ENCODE measurements around the gene AFMID. TPM values are rescaled to one million over a fixed set of nuclear protein-coding genes. Genes with fewer than 3 reads are reported as not detected.

The AFMID gene
- total RNA-seq, 1 experiment from 2014 or later: 65.8 TPM

DNA sequence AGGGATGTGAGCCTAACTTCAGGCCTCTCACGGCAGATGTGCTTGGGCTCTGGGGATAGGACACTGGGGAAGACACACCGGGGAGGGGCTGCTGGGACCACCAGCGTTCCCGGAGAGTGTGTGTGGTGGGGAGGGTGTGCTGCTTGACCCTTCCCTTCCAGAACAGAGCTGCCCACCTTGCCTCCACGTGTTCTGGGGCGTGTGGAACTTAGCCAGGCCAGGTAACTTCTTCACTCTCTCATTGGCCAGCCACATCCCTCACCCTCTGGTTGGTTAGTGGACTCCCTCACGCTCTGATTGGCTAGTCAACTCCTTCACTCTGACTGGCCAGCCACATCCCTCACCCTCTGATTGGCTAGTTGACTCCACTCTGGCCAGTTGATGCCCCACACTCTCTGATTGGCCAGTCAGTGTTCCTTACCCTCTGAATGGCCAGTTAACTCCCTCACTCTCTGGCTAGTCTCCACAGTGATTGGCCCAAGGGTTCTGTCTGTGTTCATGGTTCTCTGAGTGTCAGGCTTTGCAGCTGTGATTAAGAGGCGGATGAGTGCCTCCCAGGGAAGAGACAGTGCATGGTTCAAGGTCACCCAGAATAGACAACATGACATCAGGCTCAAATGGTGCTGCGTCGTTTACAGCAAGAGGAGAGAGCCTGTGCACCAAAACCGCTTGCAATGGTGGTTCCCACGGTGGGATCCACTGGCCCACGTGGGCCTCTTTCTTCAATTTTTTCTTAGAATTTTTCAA lies 54.3 kb downstream of the AFMID start:
- H3K4me3 ChIP-seq (replicated peaks in 1 of 2; ENCODE audit: low read depth in 1 of 2, low read length in 2 of 2): no peak overlapping the region
- peaks cover 0 to 9% of the 10 kb centered on the region in 2 experiments; a peak in 1 of 4 replicates for H3K4me1 ChIP-seq (ENCODE audit: control insufficient read depth in 1 of 2, insufficient read depth in 2 of 2, low read length in 2 of 2)
- no peak overlapping the region for H3K27ac ChIP-seq (ENCODE audit: low read depth, low read length)
- no peak overlapping the region for H3K4me2 ChIP-seq (ENCODE audit: low read length)
- no peak overlapping the region for H3K9ac ChIP-seq (ENCODE audit: low read length)
- ChIA-PET RAD21 (ENCODE audit: low non-redundant PET in 1 of 2, low total read pairs in 2 of 2, uncharacterized antibody in 2 of 2, unreplicated experiment in 2 of 2) (no interaction called here), CTCF (no interaction called here), POLR2A (interaction anchor here (0.6 kb wide), 1 partner anchor 102 kb away, joined by 4 read pairs; no protein-coding TSS in a partner anchor)
- H3K27me3 ChIP-seq (ENCODE audit: insufficient read depth, low read length): no peaks in the 10 kb centered on the region
- no peaks in the 10 kb centered on the region for H3K9me2 ChIP-seq (ENCODE audit: insufficient read depth)
- intact Hi-C loops (cut with micrococcal nuclease): no loop called here
- no peak for TF ChIP-seq CEBPB (IDR thresholded peaks at IDR 0.05; ENCODE audit: low read depth)
- no peak for TF ChIP-seq ZFX (IDR thresholded peaks at IDR 0.05)
- TF ChIP-seq RAD21 (IDR thresholded peaks at IDR 0.05; ENCODE audit: low read depth): no peak
- BruUV-seq (replicated peaks): no TSS peak
- H4K20me1 ChIP-seq (ENCODE audit: insufficient read depth): no peaks in the 10 kb centered on the region
- no peaks in the 10 kb centered on the region for H3K79me2 ChIP-seq (ENCODE audit: insufficient read depth, low read length)
- H3K36me3 ChIP-seq (ENCODE audit: control insufficient read depth in 1 of 2, insufficient read depth in 2 of 2, low read length in 2 of 2): no peaks in the 10 kb centered on the region
- H2AFZ ChIP-seq (ENCODE audit: low read depth, low read length, poor library complexity, severe bottlenecking): no peak overlapping the region
- DNase-seq (ENCODE audit: low read depth, low spot score) (peak; percentile 90), ATAC-seq (peak; percentile 94)
- H3K9me3 ChIP-seq (ENCODE audit: control insufficient read depth in 1 of 2, insufficient read depth in 1 of 2, low read depth in 1 of 2, low read length in 2 of 2): no peaks in the 10 kb centered on the region

- ChIA-PET RAD21 (ENCODE audit: low non-redundant PET in 1 of 2, low total read pairs in 2 of 2, uncharacterized antibody in 2 of 2, unreplicated experiment in 2 of 2) (no interaction called here), POLR2A (no interaction called here), CTCF (no interaction called here)
- Histone ChIP-seq H4K20me1 (ENCODE audit: insufficient read depth) (no peaks in the 10 kb centered on the region), H3K9me2 (ENCODE audit: insufficient read depth) (no peaks in the 10 kb centered on the region), H3K27me3 (ENCODE audit: insufficient read depth, low read length) (no peaks in the 10 kb centered on the region), H3K4me3 (replicated peaks in 1 of 2; ENCODE audit: low read depth in 1 of 2, low read length in 2 of 2) (no peak overlapping the region), H3K27ac (ENCODE audit: low read depth, low read length) (no peak overlapping the region; the same call in 1 of the 2 replicates), H2AFZ (ENCODE audit: low read depth, low read length, poor library complexity, severe bottlenecking) (no peak overlapping the region), H3K9ac (ENCODE audit: low read length) (no peak overlapping the region), H3K36me3 (ENCODE audit: control insufficient read depth in 1 of 2, insufficient read depth in 2 of 2, low read length in 2 of 2) (no peaks in the 10 kb centered on the region), H3K4me2 (ENCODE audit: low read length) (no peak overlapping the region), H3K9me3 (ENCODE audit: control insufficient read depth in 1 of 2, insufficient read depth in 1 of 2, low read depth in 1 of 2, low read length in 2 of 2) (no peaks in the 10 kb centered on the region), H3K79me2 (ENCODE audit: insufficient read depth, low read length) (no peaks in the 10 kb centered on the region), H3K4me1 (ENCODE audit: control insufficient read depth in 1 of 2, insufficient read depth in 2 of 2, low read length in 2 of 2) (peaks cover 0 to 9% of the 10 kb centered on the region in 2 experiments; a peak in 1 of 4 replicates)
- intact Hi-C loops (cut with micrococcal nuclease): no loop called here
- ATAC-seq (no peak), DNase-seq (ENCODE audit: low read depth, low spot score) (no peak)
- no TSS peak for BruUV-seq (replicated peaks)
- TF ChIP-seq REST (IDR thresholded peaks at IDR 0.05; ENCODE audit: low read depth) (no peak), ZFX (IDR thresholded peaks at IDR 0.05) (no peak), YY1 (IDR thresholded peaks at IDR 0.05; ENCODE audit: extremely low read depth, insufficient replicate concordance, low read depth, low read length) (no peak), EZH2 (IDR thresholded peaks at IDR 0.05) (no peak), SIN3A (IDR thresholded peaks at IDR 0.05; ENCODE audit: low read depth) (no peak), CTCF (IDR thresholded peaks at IDR 0.05 in 2 of 3, conservative IDR thresholded peaks at IDR 0.05 in 1 of 3; ENCODE audit: borderline replicate concordance in 1 of 3, insufficient read depth in 1 of 3, low read depth in 2 of 3, low read length in 2 of 3) (no peak), SRF (IDR thresholded peaks at IDR 0.05; ENCODE audit: low read depth) (no peak), POLR2AphosphoS5 (IDR thresholded peaks at IDR 0.05; ENCODE audit: low read depth, low read length) (no peak), JUND (IDR thresholded peaks at IDR 0.05) (no peak)
Observed at GRCh38 chr17:78242024-78242742, 55.0 kb downstream of the AFMID start.
